HEK293T (cell line): ENCODE measurements around the gene LRP8.
"Not testable (repeated sequence)": the region's sequence is repeated elsewhere in the genome, so short reads cannot be mapped to it uniquely, and the experiment has no call there.

ENCODE experiments used
- ELF4 ChIP-seq: fragments of 450-650 bp; IDR thresholded peaks from 2 replicates; pipeline ENCODE4 v1.6.1; 2017; ENCODE audit warnings: antibody characterized with exemption
- FOXA1 ChIP-seq: fragments of 450-650 bp; IDR thresholded peaks from 2 replicates; pipeline ENCODE4 v1.6.1; 2016; ENCODE audit warnings: mild to moderate bottlenecking
- HDGF ChIP-seq: fragments of 450-650 bp; IDR thresholded peaks from 2 replicates; pipeline ENCODE4 v1.6.1; 2017; ENCODE audit warnings: antibody characterized with exemption, borderline replicate concordance
- LEF1 ChIP-seq: fragments of 450-650 bp; IDR thresholded peaks from 2 replicates; pipeline ENCODE4 v1.6.1; 2017; ENCODE audit warnings: mild to moderate bottlenecking, borderline replicate concordance
- SUZ12 ChIP-seq: fragments of 450-650 bp; IDR thresholded peaks from 2 replicates; pipeline ENCODE4 v1.6.1; 2016; ENCODE audit warnings: mild to moderate bottlenecking
- ZNF384 ChIP-seq: fragments of 450-650 bp; IDR thresholded peaks from 2 replicates; pipeline ENCODE4 v1.6.1; 2016

DNA sequence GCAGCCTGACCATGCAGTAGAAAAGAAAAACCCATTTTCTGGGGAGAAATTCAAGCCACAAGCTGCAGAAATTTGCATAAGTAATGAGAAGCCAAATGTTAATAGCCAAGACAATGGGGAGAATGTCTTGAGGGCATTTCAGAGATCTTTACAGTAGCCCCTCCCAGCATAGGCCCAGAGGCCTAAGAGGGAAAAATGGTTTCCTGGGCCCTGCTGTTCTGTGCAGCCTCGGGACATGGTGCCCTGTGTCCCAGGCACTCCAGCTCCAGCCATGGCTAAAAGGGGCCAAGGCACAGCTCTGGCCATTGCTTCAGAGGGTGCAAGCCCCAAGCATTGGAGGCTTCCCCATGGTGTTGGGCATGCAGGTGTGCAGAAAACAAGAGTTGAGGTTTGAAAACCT lies 122.4 kb downstream of the LRP8 start:
- TF ChIP-seq HDGF, SUZ12, FOXA1, LEF1, ZNF384, ELF4: not testable (repeated sequence)
